HG03558 (cell line): Measurements from ENCODE around the gene GPX3.

ENCODE experiments used
- ATAC-seq: cut with Tn5 transposase; IDR thresholded peaks from one replicate; pipeline ENCODE4 v1.9.1; 2021; ENCODE audit warnings: moderate number of reproducible peaks; ENCODE audit not compliant: unreplicated experiment; ENCODE audit errors: extremely low read depth

Gene GPX3

GRCh38 chr5:151030379-151030778 is 10.0 kb downstream of the GPX3 start:
- no peak for ATAC-seq

GRCh38 chr5:151031554-151031953 is 11.2 kb downstream of the GPX3 start:
- ATAC-seq, result no peak

- no peak for ATAC-seq
Observed at GRCh38 chr5:151033217-151033934, 13.0 kb downstream of the GPX3 start.

- no peak for ATAC-seq
Observed at GRCh38 chr5:151034422-151035379, 14.3 kb downstream of the GPX3 start.

- no peak for ATAC-seq
Observed at GRCh38 chr5:151036556-151036955, 16.2 kb downstream of the GPX3 start.

GRCh38 chr5:151037561-151038411 is 17.4 kb downstream of the GPX3 start:
- ATAC-seq, result no peak

GRCh38 chr5:151038412-151038745 is 18.0 kb downstream of the GPX3 start:
- no peak for ATAC-seq

- ATAC-seq, result no peak
Observed at GRCh38 chr5:151038801-151039238, 18.4 kb downstream of the GPX3 start.

GRCh38 chr5:151039665-151040064 is 19.3 kb downstream of the GPX3 start:
- ATAC-seq, result no peak

GRCh38 chr5:151040211-151040747 is 19.9 kb downstream of the GPX3 start:
- ATAC-seq, result no peak

GRCh38 chr5:151041577-151042268 is 21.3 kb downstream of the GPX3 start:
- no peak for ATAC-seq

- ATAC-seq, result no peak
Observed at GRCh38 chr5:151042453-151043093, 22.2 kb downstream of the GPX3 start.

GRCh38 chr5:151047814-151048425 is 27.5 kb downstream of the GPX3 start:
- ATAC-seq, result no peak

GRCh38 chr5:151048526-151048925 is 28.1 kb downstream of the GPX3 start:
- no peak for ATAC-seq

- no peak for ATAC-seq
Observed at GRCh38 chr5:151051066-151051930, 30.9 kb downstream of the GPX3 start.

GRCh38 chr5:151051931-151052608 is 31.7 kb downstream of the GPX3 start:
- no peak for ATAC-seq

GRCh38 chr5:151052836-151053235 is 32.4 kb downstream of the GPX3 start:
- no peak for ATAC-seq
